Measurements from ENCODE around the gene LRBA.

The LRBA gene

GRCh38 chr4:150464523-150464922 is 550.6 kb downstream of the LRBA start:
- DNase-seq, result no peak

GRCh38 chr4:150462743-150463142 is 552.3 kb downstream of the LRBA start:
- no peak for DNase-seq

- no peak for DNase-seq
These were observed 553.1 kb downstream of the LRBA start for GRCh38 chr4:150461957-150462356.

- DNase-seq, result no peak
These were observed 557.3 kb downstream of the LRBA start for GRCh38 chr4:150457802-150458201.

- DNase-seq, result no peak
These were observed 563.2 kb downstream of the LRBA start for GRCh38 chr4:150451883-150452282.

- DNase-seq, result no peak
These were observed 567.7 kb downstream of the LRBA start for GRCh38 chr4:150447356-150447755.

- DNase-seq, result no peak
These were observed 575.6 kb downstream of the LRBA start for GRCh38 chr4:150439451-150439933.

- DNase-seq, result no peak
These were observed 578.3 kb downstream of the LRBA start for GRCh38 chr4:150436598-150437370.

- no peak for DNase-seq
These were observed 583.9 kb downstream of the LRBA start for GRCh38 chr4:150431221-150431620.

- no peak for DNase-seq
These were observed 589.9 kb downstream of the LRBA start for GRCh38 chr4:150425161-150425560.

- DNase-seq, result no peak
These were observed 591.6 kb downstream of the LRBA start for GRCh38 chr4:150423503-150423902.

GRCh38 chr4:150423074-150423473 is 592.0 kb downstream of the LRBA start:
- no peak for DNase-seq

GRCh38 chr4:150421612-150422011 is 593.5 kb downstream of the LRBA start:
- no peak for DNase-seq

GRCh38 chr4:150419939-150420338 is 595.1 kb downstream of the LRBA start:
- no peak for DNase-seq

GRCh38 chr4:150418757-150419410 is 596.2 kb downstream of the LRBA start:
- no peak for DNase-seq

GRCh38 chr4:150415213-150415612 is 599.9 kb downstream of the LRBA start:
- no peak for DNase-seq

GRCh38 chr4:150411520-150411919 is 603.6 kb downstream of the LRBA start:
- DNase-seq, result no peak

GRCh38 chr4:150402871-150403272 is 612.2 kb downstream of the LRBA start:
- DNase-seq, result no peak

GRCh38 chr4:150401083-150401687 is 613.9 kb downstream of the LRBA start:
- no peak for DNase-seq

GRCh38 chr4:150395872-150396271 is 619.2 kb downstream of the LRBA start:
- DNase-seq, result no peak

- no peak for DNase-seq
These were observed 621.0 kb downstream of the LRBA start for GRCh38 chr4:150394046-150394445.

GRCh38 chr4:150391052-150391451 is 624.0 kb downstream of the LRBA start:
- no peak for DNase-seq

- DNase-seq, result no peak
These were observed 624.6 kb downstream of the LRBA start for GRCh38 chr4:150390531-150390910.

- no peak for DNase-seq
These were observed 625.1 kb downstream of the LRBA start for GRCh38 chr4:150389896-150390530.

All from islet precursor cell (in vitro differentiated cells).